GM12865 (cell line): ENCODE results near the gene SHPK.

Source experiments
- DNase-seq: peaks from one replicate; pipeline ENCODE4 v3.0.0; 2010; ENCODE audit warnings: low read depth
- H3K4me3 ChIP-seq: 2 replicates; pipeline ENCODE4 v1.5.1; 2011; ENCODE audit warnings: mild to moderate bottlenecking, low read depth, low read length, control low read depth
- TF ChIP-seq, protein P1 (sequence below): IDR thresholded peaks from 2 replicates; pipeline ENCODE4 v1.5.1; 2011; ENCODE audit warnings: low read length, control low read depth, low read depth, inconsistent platforms; ENCODE audit not compliant: insufficient read depth; ENCODE audit errors: missing control alignments

Gene SHPK, protein sequence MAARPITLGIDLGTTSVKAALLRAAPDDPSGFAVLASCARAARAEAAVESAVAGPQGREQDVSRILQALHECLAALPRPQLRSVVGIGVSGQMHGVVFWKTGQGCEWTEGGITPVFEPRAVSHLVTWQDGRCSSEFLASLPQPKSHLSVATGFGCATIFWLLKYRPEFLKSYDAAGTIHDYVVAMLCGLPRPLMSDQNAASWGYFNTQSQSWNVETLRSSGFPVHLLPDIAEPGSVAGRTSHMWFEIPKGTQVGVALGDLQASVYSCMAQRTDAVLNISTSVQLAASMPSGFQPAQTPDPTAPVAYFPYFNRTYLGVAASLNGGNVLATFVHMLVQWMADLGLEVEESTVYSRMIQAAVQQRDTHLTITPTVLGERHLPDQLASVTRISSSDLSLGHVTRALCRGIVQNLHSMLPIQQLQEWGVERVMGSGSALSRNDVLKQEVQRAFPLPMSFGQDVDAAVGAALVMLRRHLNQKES

DNA sequence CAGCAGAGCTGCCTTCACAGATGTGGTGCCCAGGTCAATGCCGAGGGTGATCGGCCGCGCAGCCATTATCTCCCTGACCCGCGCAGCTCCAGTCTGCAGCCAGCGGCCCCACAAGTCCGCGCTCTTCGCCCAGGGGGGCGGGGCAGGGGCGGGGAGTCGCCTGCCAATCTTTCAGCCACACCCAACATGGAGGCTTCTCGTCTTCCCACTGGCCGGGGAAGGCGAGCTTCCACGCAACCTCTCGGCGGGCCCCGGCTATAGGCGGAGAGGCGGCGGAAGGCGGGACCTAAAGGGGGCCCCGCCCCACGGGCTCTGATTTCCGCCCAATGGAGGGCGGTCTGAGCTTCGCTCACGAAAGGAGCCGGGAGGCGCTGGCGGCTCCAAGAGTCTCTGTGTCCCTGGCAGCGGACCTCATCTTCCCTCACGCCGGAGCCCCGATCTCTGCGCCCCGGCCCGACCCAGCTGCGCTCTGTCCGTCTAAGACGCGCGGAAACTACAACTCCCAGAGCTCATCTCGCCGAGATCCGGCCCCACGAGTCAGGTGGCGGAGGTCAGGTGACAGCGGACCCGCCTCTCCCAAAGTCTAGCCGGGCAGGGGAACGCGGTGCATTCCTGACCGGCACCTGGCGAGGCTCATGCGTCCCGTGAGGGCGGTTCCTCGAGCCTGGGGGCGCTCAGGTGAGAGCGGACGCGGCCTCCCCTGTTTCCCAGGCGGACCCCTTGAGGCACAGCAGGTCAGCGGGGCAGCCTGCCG lies at the start of gene SHPK, which contains the start of gene CTNS:
TSS of gene SHPK (minus strand) at position 97 of the 754 bp plus-strand sequence. CDS start at position 66, 31 bp downstream.
TSS of gene CTNS (plus strand) at position 607 of the 754 bp plus-strand sequence. CDS start 3,447 bp downstream, outside the sequence.
- peak; percentile 98 for DNase-seq
- peak within 1 kb of the TSS; percentile 98 for H3K4me3 ChIP-seq
- TF ChIP-seq, protein P1, sequence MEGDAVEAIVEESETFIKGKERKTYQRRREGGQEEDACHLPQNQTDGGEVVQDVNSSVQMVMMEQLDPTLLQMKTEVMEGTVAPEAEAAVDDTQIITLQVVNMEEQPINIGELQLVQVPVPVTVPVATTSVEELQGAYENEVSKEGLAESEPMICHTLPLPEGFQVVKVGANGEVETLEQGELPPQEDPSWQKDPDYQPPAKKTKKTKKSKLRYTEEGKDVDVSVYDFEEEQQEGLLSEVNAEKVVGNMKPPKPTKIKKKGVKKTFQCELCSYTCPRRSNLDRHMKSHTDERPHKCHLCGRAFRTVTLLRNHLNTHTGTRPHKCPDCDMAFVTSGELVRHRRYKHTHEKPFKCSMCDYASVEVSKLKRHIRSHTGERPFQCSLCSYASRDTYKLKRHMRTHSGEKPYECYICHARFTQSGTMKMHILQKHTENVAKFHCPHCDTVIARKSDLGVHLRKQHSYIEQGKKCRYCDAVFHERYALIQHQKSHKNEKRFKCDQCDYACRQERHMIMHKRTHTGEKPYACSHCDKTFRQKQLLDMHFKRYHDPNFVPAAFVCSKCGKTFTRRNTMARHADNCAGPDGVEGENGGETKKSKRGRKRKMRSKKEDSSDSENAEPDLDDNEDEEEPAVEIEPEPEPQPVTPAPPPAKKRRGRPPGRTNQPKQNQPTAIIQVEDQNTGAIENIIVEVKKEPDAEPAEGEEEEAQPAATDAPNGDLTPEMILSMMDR = no peak

DNA sequence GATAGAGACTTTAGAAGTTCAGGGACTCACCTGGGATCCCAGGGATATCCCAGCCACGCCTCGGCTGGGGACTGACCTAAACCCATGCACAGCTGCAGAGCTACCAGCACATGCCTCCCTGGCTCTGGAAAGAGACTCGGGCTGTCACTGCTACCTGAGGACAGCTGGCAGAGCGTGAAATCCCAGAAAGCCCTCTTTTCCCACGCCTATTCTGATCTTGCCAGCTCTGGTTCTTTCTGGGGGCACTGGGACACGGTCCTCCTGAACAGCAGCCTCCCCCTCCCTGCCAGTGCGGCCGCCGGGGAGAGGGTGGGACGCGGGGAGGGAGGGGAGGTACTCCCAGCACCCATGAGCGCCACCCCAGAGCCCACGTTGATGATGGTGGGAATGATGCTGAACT lies 49.1 kb upstream of the SHPK start:
- DNase-seq = no peak
- TF ChIP-seq, protein P1 = no peak
- H3K4me3 ChIP-seq = no peak overlapping the region

DNA sequence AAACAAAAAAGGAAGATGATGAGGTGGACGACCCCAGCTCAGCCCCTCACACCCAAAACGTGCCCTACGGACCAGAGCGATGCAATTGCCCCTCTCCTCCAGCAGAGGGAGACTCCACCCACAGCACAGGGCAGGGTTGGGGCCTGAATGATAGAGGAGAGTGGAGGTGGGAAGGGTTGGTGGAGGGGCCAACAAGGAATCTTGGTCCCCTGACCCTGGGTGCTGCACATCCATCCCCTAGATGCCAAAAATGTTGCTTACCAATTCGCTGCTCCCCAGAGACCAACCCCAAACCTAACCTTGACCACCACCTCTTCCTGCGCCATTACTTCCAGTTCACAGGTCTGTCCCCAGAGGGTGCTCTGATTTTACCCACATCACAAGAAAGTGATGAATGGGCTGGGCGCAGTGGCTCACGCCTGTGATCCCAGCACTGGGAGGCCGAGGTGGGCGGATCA lies 47.0 kb upstream of the SHPK start:
- DNase-seq = peak; percentile 85
- TF ChIP-seq, protein P1 = peak; percentile 99
- H3K4me3 ChIP-seq = no peak overlapping the region

DNA sequence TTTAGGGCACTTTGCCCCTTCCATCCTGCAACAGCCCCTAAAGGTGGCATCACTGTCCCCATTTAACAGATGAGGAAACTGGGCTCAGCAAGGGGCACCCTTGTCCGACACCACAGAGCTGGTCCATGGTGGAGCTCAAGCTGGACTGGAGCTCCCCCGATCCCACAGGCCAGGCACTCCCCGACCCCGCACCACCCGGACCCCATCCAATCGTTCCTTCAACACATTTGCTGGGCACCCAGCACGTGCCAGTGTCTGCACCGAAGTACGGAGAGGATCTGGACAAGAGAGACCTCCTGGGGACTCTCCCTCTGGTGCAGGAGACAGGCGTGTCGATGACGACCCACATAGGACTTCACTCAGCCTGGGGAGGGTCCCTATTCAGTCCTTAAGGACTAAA lies 46.0 kb upstream of the SHPK start:
- no peak overlapping the region for H3K4me3 ChIP-seq
- TF ChIP-seq, protein P1 = no peak
- no peak for DNase-seq

DNA sequence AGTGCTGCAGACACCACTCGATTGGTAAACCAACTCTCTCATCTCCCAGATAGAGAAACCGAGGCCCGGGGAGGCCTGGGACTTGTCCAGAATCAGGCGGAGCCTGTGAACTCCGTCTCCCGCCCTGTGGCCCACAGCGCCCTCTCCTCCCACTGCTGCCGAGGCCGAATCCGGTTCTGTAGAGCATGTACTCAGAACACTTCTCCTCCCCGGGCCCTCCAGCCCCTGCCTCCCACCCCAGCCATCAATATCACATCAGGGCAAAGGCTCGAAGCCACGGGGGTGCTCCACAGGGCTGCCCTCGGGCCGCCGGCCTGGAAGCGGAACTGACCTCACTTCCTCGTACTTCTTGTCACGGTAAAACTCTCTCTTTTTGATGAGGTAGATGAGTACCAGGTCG lies 45.5 kb upstream of the SHPK start:
- TF ChIP-seq, protein P1 = no peak
- DNase-seq = no peak
- H3K4me3 ChIP-seq = no peak overlapping the region

DNA sequence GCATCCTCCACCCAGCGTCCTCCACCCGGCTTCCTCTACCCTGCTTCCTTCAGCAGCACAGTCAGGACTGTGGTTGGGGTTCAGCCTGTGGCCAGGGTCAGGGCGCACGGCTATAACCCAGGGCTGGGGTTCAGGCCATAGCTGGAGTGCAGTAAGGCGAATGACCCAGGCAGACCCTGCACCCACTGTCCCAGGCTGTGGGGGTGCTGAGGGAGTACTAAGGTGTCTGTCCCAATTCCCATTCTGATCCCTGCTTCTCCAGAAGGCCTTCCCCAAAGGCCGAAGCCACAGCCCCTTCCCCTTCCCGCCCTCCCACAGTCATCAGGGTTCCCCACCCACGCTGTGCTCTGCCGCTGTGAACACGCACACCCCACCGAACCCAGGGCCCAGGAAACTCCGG lies 45.0 kb upstream of the SHPK start:
- TF ChIP-seq, protein P1 = no peak
- no peak for DNase-seq
- no peak overlapping the region for H3K4me3 ChIP-seq
